HEK293T (cell line): Measurements from ENCODE around the gene AFTPH.

Experiments
- ARNT ChIP-seq: fragments of 450-650 bp; IDR thresholded peaks from 2 replicates; pipeline ENCODE4 v1.6.1; 2017; ENCODE audit warnings: mild to moderate bottlenecking
- BHLHE40 ChIP-seq: fragments of 450-650 bp; IDR thresholded peaks from 2 replicates; pipeline ENCODE4 v1.6.1; 2016; ENCODE audit warnings: mild to moderate bottlenecking, moderate library complexity, borderline replicate concordance
- FOXA1 ChIP-seq: fragments of 450-650 bp; IDR thresholded peaks from 2 replicates; pipeline ENCODE4 v1.6.1; 2016; ENCODE audit warnings: mild to moderate bottlenecking
- FOXK2 ChIP-seq: fragments of 450-650 bp; IDR thresholded peaks from 2 replicates; pipeline ENCODE4 v1.6.1; 2016; ENCODE audit warnings: mild to moderate bottlenecking
- FOXM1 ChIP-seq: fragments of 450-650 bp; IDR thresholded peaks from 2 replicates; pipeline ENCODE4 v1.6.1; 2017; ENCODE audit warnings: mild to moderate bottlenecking, borderline replicate concordance
- HDGF ChIP-seq: fragments of 450-650 bp; IDR thresholded peaks from 2 replicates; pipeline ENCODE4 v1.6.1; 2017; ENCODE audit warnings: antibody characterized with exemption, borderline replicate concordance
- SP1 ChIP-seq: fragments of 450-650 bp; IDR thresholded peaks from 2 replicates; pipeline ENCODE4 v1.6.1; 2017
- TARDBP ChIP-seq: fragments of 450-650 bp; IDR thresholded peaks from 2 replicates; pipeline ENCODE4 v1.6.1; 2016
- ZNF384 ChIP-seq: fragments of 450-650 bp; IDR thresholded peaks from 2 replicates; pipeline ENCODE4 v1.6.1; 2016

DNA sequence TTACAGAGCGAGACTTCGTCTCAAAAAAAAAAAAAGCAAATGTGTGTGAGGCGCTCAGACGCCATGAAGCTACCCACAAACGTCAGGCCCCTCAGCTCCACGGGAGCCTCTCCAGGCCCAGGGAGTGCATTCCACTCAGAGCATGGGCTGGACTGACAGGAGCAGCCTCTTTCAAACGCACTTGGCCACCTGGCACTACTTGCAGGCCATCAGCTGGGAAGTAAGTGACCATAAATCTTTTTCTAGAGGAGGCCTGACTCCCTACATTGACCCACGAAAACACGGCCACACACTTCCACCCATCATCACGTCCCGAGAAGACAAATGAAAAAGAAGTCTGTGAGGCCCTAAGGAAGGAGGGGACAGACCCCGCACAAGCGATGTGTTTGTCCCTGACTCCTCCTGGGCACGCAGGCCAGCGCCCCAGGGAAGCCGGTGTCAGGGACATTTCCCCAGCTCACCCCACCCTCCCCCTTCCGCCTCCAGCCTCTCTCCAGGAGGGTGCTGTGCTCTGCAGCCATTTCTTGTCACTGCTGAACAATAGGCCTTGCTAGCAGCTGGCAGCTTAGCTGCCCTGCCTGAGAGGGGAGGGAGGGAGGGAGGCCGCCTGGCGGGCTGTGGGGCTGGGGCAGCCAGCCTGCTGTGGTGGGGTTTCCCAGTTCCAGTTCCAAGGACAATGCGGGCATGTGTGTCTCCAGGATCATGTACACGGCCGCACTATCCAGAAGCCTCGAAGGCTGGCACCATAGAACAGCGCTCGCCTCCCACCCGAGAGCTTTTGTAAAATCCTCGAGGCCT is 103.0 kb downstream of the AFTPH start:
- TF ChIP-seq TARDBP = no peak
- TF ChIP-seq ZNF384 = no peak
- TF ChIP-seq HDGF = no peak
- TF ChIP-seq BHLHE40 = no peak
- no peak for TF ChIP-seq ARNT
- TF ChIP-seq FOXK2 = no peak
- no peak for TF ChIP-seq SP1
- TF ChIP-seq FOXM1 = no peak
- TF ChIP-seq FOXA1 = no peak
